Measurements from ENCODE around the gene GNPDA2. TPM values are rescaled to one million over a fixed set of nuclear protein-coding genes. Genes with fewer than 3 reads are reported as not detected.

The GNPDA2 gene
- total and polyA plus RNA-seq, 9 of the 15 experiments (the other 6 are each of a cell fraction or from before 2014, with no cell fraction given): 10.6 to 20.4 (median 13.0) TPM

DNA sequence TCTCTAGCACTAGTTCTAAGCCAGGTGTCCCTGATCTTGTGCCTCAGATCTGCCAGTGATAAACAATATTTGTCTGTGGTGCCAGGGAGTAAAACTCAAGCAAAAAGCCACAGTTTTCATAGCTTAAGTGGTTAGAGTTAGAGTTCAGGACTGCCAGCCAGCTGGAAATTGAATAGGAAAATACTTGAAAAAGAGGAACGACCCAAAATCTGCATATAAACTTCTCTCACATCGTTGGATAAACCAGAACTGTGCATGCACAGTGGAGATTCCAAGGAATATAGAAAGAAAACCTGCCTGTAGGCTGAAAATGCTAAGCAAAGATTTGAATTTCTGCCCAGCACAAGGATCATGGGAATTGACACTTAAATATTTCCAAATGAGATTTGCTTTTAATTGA, 35.0 kb upstream of the GNPDA2 start (continued):
- TF ChIP-seq, protein P1, sequence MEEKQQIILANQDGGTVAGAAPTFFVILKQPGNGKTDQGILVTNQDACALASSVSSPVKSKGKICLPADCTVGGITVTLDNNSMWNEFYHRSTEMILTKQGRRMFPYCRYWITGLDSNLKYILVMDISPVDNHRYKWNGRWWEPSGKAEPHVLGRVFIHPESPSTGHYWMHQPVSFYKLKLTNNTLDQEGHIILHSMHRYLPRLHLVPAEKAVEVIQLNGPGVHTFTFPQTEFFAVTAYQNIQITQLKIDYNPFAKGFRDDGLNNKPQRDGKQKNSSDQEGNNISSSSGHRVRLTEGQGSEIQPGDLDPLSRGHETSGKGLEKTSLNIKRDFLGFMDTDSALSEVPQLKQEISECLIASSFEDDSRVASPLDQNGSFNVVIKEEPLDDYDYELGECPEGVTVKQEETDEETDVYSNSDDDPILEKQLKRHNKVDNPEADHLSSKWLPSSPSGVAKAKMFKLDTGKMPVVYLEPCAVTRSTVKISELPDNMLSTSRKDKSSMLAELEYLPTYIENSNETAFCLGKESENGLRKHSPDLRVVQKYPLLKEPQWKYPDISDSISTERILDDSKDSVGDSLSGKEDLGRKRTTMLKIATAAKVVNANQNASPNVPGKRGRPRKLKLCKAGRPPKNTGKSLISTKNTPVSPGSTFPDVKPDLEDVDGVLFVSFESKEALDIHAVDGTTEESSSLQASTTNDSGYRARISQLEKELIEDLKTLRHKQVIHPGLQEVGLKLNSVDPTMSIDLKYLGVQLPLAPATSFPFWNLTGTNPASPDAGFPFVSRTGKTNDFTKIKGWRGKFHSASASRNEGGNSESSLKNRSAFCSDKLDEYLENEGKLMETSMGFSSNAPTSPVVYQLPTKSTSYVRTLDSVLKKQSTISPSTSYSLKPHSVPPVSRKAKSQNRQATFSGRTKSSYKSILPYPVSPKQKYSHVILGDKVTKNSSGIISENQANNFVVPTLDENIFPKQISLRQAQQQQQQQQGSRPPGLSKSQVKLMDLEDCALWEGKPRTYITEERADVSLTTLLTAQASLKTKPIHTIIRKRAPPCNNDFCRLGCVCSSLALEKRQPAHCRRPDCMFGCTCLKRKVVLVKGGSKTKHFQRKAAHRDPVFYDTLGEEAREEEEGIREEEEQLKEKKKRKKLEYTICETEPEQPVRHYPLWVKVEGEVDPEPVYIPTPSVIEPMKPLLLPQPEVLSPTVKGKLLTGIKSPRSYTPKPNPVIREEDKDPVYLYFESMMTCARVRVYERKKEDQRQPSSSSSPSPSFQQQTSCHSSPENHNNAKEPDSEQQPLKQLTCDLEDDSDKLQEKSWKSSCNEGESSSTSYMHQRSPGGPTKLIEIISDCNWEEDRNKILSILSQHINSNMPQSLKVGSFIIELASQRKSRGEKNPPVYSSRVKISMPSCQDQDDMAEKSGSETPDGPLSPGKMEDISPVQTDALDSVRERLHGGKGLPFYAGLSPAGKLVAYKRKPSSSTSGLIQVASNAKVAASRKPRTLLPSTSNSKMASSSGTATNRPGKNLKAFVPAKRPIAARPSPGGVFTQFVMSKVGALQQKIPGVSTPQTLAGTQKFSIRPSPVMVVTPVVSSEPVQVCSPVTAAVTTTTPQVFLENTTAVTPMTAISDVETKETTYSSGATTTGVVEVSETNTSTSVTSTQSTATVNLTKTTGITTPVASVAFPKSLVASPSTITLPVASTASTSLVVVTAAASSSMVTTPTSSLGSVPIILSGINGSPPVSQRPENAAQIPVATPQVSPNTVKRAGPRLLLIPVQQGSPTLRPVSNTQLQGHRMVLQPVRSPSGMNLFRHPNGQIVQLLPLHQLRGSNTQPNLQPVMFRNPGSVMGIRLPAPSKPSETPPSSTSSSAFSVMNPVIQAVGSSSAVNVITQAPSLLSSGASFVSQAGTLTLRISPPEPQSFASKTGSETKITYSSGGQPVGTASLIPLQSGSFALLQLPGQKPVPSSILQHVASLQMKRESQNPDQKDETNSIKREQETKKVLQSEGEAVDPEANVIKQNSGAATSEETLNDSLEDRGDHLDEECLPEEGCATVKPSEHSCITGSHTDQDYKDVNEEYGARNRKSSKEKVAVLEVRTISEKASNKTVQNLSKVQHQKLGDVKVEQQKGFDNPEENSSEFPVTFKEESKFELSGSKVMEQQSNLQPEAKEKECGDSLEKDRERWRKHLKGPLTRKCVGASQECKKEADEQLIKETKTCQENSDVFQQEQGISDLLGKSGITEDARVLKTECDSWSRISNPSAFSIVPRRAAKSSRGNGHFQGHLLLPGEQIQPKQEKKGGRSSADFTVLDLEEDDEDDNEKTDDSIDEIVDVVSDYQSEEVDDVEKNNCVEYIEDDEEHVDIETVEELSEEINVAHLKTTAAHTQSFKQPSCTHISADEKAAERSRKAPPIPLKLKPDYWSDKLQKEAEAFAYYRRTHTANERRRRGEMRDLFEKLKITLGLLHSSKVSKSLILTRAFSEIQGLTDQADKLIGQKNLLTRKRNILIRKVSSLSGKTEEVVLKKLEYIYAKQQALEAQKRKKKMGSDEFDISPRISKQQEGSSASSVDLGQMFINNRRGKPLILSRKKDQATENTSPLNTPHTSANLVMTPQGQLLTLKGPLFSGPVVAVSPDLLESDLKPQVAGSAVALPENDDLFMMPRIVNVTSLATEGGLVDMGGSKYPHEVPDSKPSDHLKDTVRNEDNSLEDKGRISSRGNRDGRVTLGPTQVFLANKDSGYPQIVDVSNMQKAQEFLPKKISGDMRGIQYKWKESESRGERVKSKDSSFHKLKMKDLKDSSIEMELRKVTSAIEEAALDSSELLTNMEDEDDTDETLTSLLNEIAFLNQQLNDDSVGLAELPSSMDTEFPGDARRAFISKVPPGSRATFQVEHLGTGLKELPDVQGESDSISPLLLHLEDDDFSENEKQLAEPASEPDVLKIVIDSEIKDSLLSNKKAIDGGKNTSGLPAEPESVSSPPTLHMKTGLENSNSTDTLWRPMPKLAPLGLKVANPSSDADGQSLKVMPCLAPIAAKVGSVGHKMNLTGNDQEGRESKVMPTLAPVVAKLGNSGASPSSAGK (IDR thresholded peaks at IDR 0.05): no peak

Data from K562 (cell line).